ENCODE measurements around the gene VPS25. TPM values are rescaled to one million over a fixed set of nuclear protein-coding genes. Genes with fewer than 3 reads are reported as not detected.
"Not testable (repeated sequence)": the region's sequence is repeated elsewhere in the genome, so short reads cannot be mapped to it uniquely, and the experiment has no call there.

Gene VPS25
- total RNA-seq (10 to 100 TPM; 31.2 to 33.8 TPM), polyA plus RNA-seq (10 to 100 TPM; 45.5 to 46.8 TPM)
- long read RNA-seq, donor 1, transcript VPS25-201 (6 exons, 1,101 nt): major isoform, 40 of 42 reads
- long read RNA-seq, donor 1, partial matches to known transcripts: 0 of 42 reads
- long read RNA-seq, donor 1, other reads (novel, unspliced or antisense): 2 of 42 reads
- long read RNA-seq, donor 2, transcript VPS25-201 (6 exons, 1,101 nt): major isoform, 12 of 14 reads
- long read RNA-seq, donor 2, partial matches to known transcripts: 0 of 14 reads
- long read RNA-seq, donor 2, other reads (novel, unspliced or antisense): 0 of 14 reads

- peak within 1 kb of the TSS; percentile 70 to 90 for H3K4me3 ChIP-seq (ENCODE audit: low read length in 2 of 2)
- no peaks in the 10 kb centered on the region for H3K27me3 ChIP-seq (ENCODE audit: control insufficient read depth in 1 of 2, insufficient read depth in 2 of 2, low read length in 1 of 2)
- H3K9me3 ChIP-seq (ENCODE audit: control insufficient read depth, low read length): no peaks in the 10 kb centered on the region
- H3K27ac ChIP-seq (ENCODE audit: low read depth in 1 of 2, low read length in 2 of 2): peak within 1 kb of the TSS in 1 of 2 donors; percentile 61
- 0 to 1% methylated on average over 39 of the region's 39 CpGs for WGBS, 2 donors
- peak; percentile 86 to 90 for DNase-seq
- no peaks in the 10 kb centered on the region for H3K36me3 ChIP-seq (ENCODE audit: control insufficient read depth in 1 of 2, insufficient read depth in 2 of 2, low read length in 1 of 2)
- ATAC-seq (ENCODE audit: low FRiP score): peak; percentile 96
- no peaks in the 10 kb centered on the region for H3K4me1 ChIP-seq (ENCODE audit: control insufficient read depth in 1 of 2, insufficient read depth in 2 of 2, low read length in 2 of 2)
- intact Hi-C loops (cut with DNase I): no loop called here
Observed at GRCh38 chr17:42773290-42774035, at the start of gene VPS25. TSS of gene VPS25 (plus strand) at chr17:42773449. CDS start at chr17:42773476, 27 bp downstream.

GRCh38 chr17:42723636-42724035 is 49.6 kb upstream of the VPS25 start:
- Histone ChIP-seq H3K36me3 (ENCODE audit: control insufficient read depth in 1 of 2, insufficient read depth in 2 of 2, low read length in 1 of 2) (peaks cover 5 to 17% of the 10 kb centered on the region in 2 donors), H3K27me3 (ENCODE audit: control insufficient read depth in 1 of 2, insufficient read depth in 2 of 2, low read length in 1 of 2) (no peaks in the 10 kb centered on the region), H3K4me3 (ENCODE audit: low read length in 2 of 2) (no peak overlapping the region), H3K9me3 (ENCODE audit: control insufficient read depth, low read length) (no peaks in the 10 kb centered on the region), H3K27ac (ENCODE audit: low read depth in 1 of 2, low read length in 2 of 2) (no peak overlapping the region), H3K4me1 (ENCODE audit: control insufficient read depth in 1 of 2, insufficient read depth in 2 of 2, low read length in 2 of 2) (no peaks in the 10 kb centered on the region)
- ATAC-seq (ENCODE audit: low FRiP score): no peak
- no peak for DNase-seq
- WGBS, 2 donors: 79 to 85% methylated on average over 3 of the region's 3 CpGs
- intact Hi-C loops (cut with DNase I): loop anchor here (2.0 to 10.0 kb wide), 4 partner anchors 39 to 211 kb away; partner anchors contain the start of genes BECN1 (in 1 of the 2) and RAMP2 (in 1 of the 2)

- ATAC-seq (ENCODE audit: low FRiP score) (no peak), DNase-seq (no peak)
- Histone ChIP-seq H3K9me3 (ENCODE audit: control insufficient read depth, low read length) (no peaks in the 10 kb centered on the region), H3K27me3 (ENCODE audit: control insufficient read depth in 1 of 2, insufficient read depth in 2 of 2, low read length in 1 of 2) (no peaks in the 10 kb centered on the region), H3K4me3 (ENCODE audit: low read length in 2 of 2) (no peak overlapping the region), H3K36me3 (ENCODE audit: control insufficient read depth in 1 of 2, insufficient read depth in 2 of 2, low read length in 1 of 2) (peaks cover 4 to 12% of the 10 kb centered on the region in 2 donors), H3K27ac (ENCODE audit: low read depth in 1 of 2, low read length in 2 of 2) (no peak overlapping the region), H3K4me1 (ENCODE audit: control insufficient read depth in 1 of 2, insufficient read depth in 2 of 2, low read length in 2 of 2) (no peaks in the 10 kb centered on the region)
- WGBS, 2 donors: 96% methylated on average over 6 of the region's 6 CpGs
- intact Hi-C loops (cut with DNase I): loop anchor here in 1 of 2 donors (10.0 kb wide), 1 partner anchor 210 kb away; no protein-coding TSS in a partner anchor
Observed at GRCh38 chr17:42725143-42725542, 48.1 kb upstream of the VPS25 start.

GRCh38 chr17:42740699-42741098 is 32.5 kb upstream of the VPS25 start:
- H3K4me3 ChIP-seq (ENCODE audit: low read length in 2 of 2): no peak overlapping the region
- H3K9me3 ChIP-seq (ENCODE audit: control insufficient read depth, low read length): no peaks in the 10 kb centered on the region
- no peaks in the 10 kb centered on the region for H3K27me3 ChIP-seq (ENCODE audit: control insufficient read depth in 1 of 2, insufficient read depth in 2 of 2, low read length in 1 of 2)
- DNase-seq (no peak), ATAC-seq (ENCODE audit: low FRiP score) (no peak)
- intact Hi-C loops (cut with DNase I): no loop called here
- H3K36me3 ChIP-seq (ENCODE audit: control insufficient read depth in 1 of 2, insufficient read depth in 2 of 2, low read length in 1 of 2): no peaks in the 10 kb centered on the region
- H3K4me1 ChIP-seq (ENCODE audit: control insufficient read depth in 1 of 2, insufficient read depth in 2 of 2, low read length in 2 of 2): peaks cover 0 to 3% of the 10 kb centered on the region in 2 donors
- no peak overlapping the region for H3K27ac ChIP-seq (ENCODE audit: low read depth in 1 of 2, low read length in 2 of 2)
- 26 to 31% methylated on average over 1 of the region's 1 CpG for WGBS, 2 donors

GRCh38 chr17:42742916-42743315 is 30.3 kb upstream of the VPS25 start:
- H3K9me3 ChIP-seq (ENCODE audit: control insufficient read depth, low read length); intact Hi-C loops (cut with DNase I); H3K27ac ChIP-seq (ENCODE audit: low read depth in 1 of 2, low read length in 2 of 2); ATAC-seq (ENCODE audit: low FRiP score); H3K27me3 ChIP-seq (ENCODE audit: control insufficient read depth in 1 of 2, insufficient read depth in 2 of 2, low read length in 1 of 2); H3K4me3 ChIP-seq (ENCODE audit: low read length in 2 of 2); DNase-seq; H3K36me3 ChIP-seq (ENCODE audit: control insufficient read depth in 1 of 2, insufficient read depth in 2 of 2, low read length in 1 of 2); H3K4me1 ChIP-seq (ENCODE audit: control insufficient read depth in 1 of 2, insufficient read depth in 2 of 2, low read length in 2 of 2): not testable (repeated sequence)
- WGBS, 2 donors: 94 to 96% methylated on average over 11 of the region's 11 CpGs

- Histone ChIP-seq H3K27me3 (ENCODE audit: control insufficient read depth in 1 of 2, insufficient read depth in 2 of 2, low read length in 1 of 2) (no peaks in the 10 kb centered on the region), H3K36me3 (ENCODE audit: control insufficient read depth in 1 of 2, insufficient read depth in 2 of 2, low read length in 1 of 2) (no peaks in the 10 kb centered on the region), H3K4me1 (ENCODE audit: control insufficient read depth in 1 of 2, insufficient read depth in 2 of 2, low read length in 2 of 2) (peaks cover 0 to 3% of the 10 kb centered on the region in 2 donors), H3K9me3 (ENCODE audit: control insufficient read depth, low read length) (no peaks in the 10 kb centered on the region), H3K4me3 (ENCODE audit: low read length in 2 of 2) (peak overlapping the region; percentile 53 to 92), H3K27ac (ENCODE audit: low read depth in 1 of 2, low read length in 2 of 2) (no peak overlapping the region)
- DNase-seq (no peak), ATAC-seq (ENCODE audit: low FRiP score) (no peak)
- intact Hi-C loops (cut with DNase I): no loop called here
- WGBS, 2 donors: 39 to 47% methylated on average over 10 of the region's 10 CpGs
Observed at GRCh38 chr17:42743595-42744282, 29.5 kb upstream of the VPS25 start.

GRCh38 chr17:42744283-42744805 is 28.9 kb upstream of the VPS25 start:
- ATAC-seq (ENCODE audit: low FRiP score): peak; percentile 91
- Histone ChIP-seq H3K27me3 (ENCODE audit: control insufficient read depth in 1 of 2, insufficient read depth in 2 of 2, low read length in 1 of 2) (no peaks in the 10 kb centered on the region), H3K9me3 (ENCODE audit: control insufficient read depth, low read length) (no peaks in the 10 kb centered on the region), H3K27ac (ENCODE audit: low read depth in 1 of 2, low read length in 2 of 2) (peak overlapping the region in 1 of 2 donors; percentile 86), H3K4me1 (ENCODE audit: control insufficient read depth in 1 of 2, insufficient read depth in 2 of 2, low read length in 2 of 2) (peaks cover 0 to 3% of the 10 kb centered on the region in 2 donors), H3K4me3 (ENCODE audit: low read length in 2 of 2) (peak overlapping the region; percentile 53 to 92), H3K36me3 (ENCODE audit: control insufficient read depth in 1 of 2, insufficient read depth in 2 of 2, low read length in 1 of 2) (no peaks in the 10 kb centered on the region)
- intact Hi-C loops (cut with DNase I): no loop called here
- 0 to 1% methylated on average over 32 of the region's 32 CpGs for WGBS, 2 donors
- peak; percentile 83 to 94 for DNase-seq

GRCh38 chr17:42744806-42745617 is 28.2 kb upstream of the VPS25 start, which contains the start of gene EZH1:
TSS of gene EZH1 (minus strand) at chr17:42745040. CDS start at chr17:42728941, 16,099 bp downstream.
- peaks cover 0 to 3% of the 10 kb centered on the region in 2 donors for H3K4me1 ChIP-seq (ENCODE audit: control insufficient read depth in 1 of 2, insufficient read depth in 2 of 2, low read length in 2 of 2)
- 5% methylated on average over 50 of the region's 50 CpGs for WGBS, 2 donors
- intact Hi-C loops (cut with DNase I): no loop called here
- no peaks in the 10 kb centered on the region for H3K36me3 ChIP-seq (ENCODE audit: control insufficient read depth in 1 of 2, insufficient read depth in 2 of 2, low read length in 1 of 2)
- no peaks in the 10 kb centered on the region for H3K27me3 ChIP-seq (ENCODE audit: control insufficient read depth in 1 of 2, insufficient read depth in 2 of 2, low read length in 1 of 2)
- DNase-seq (peak; percentile 94 to 96), ATAC-seq (ENCODE audit: low FRiP score) (peak; percentile 97)
- H3K27ac ChIP-seq (ENCODE audit: low read depth in 1 of 2, low read length in 2 of 2): peak within 1 kb of the TSS in 1 of 2 donors; percentile 86
- H3K4me3 ChIP-seq (ENCODE audit: low read length in 2 of 2): peak within 1 kb of the TSS; percentile 53 to 92
- no peaks in the 10 kb centered on the region for H3K9me3 ChIP-seq (ENCODE audit: control insufficient read depth, low read length)

Measured in aorta (tissue), 5 donors.